HCT116 (cell line): Measurements from ENCODE around the gene CASZ1. TPM values are rescaled to one million over a fixed set of nuclear protein-coding genes. Genes with fewer than 3 reads are reported as not detected.

Source experiments
- ATAC-seq: fragments of 200-7000 bp; cut with Tn5 transposase; 2 replicates; pipeline ENCODE4 v1.9.1; 2020; ENCODE audit warnings: mild to moderate bottlenecking, moderate library complexity
- BruUV-seq: library from RNA; stranded (reverse); fragments of 400-500 nt; replicated peaks from 2 replicates; lab custom pipeline; 2021; lab: Mats Ljungman, UMichigan
- CTCF ChIA-PET: fragments of 300-600 bp; sonication (Branson Sonifier 250); formaldehyde crosslinking; loops from one replicate; lab custom pipeline; 2021; ENCODE audit warnings: antibody characterized with exemption; lab: Charles Lee
- POLR2A ChIA-PET: fragments of 300-600, 350-600 bp; sonication (Branson Sonifier 250); formaldehyde crosslinking; loops from one replicate; lab custom pipeline; 2021; ENCODE audit warnings: antibody characterized with exemption; lab: Charles Lee
- RAD21 ChIA-PET, 2 experiments: fragments of 300-600 bp; sonication (Branson Sonifier 250); formaldehyde crosslinking; loops; one replicate each; lab custom pipeline; 2023; ENCODE audit warnings: low total read pairs in 2 of 2; ENCODE audit not compliant: uncharacterized antibody in 2 of 2, unreplicated experiment in 2 of 2, low non-redundant PET in 1 of 2; lab: Charles Lee
- DNase-seq: peaks from one replicate; pipeline ENCODE4 v3.0.0-alpha.2; 2010; ENCODE audit warnings: low read depth, low spot score
- H2AFZ ChIP-seq: fragments of 200-600 bp; shearing (Covaris generic), sonication (generic); 2 replicates; pipeline ENCODE4 v1.6.1; 2017; ENCODE audit warnings: low read depth, mixed run types, mixed read lengths, antibody characterized with exemption, low read length; ENCODE audit not compliant: poor library complexity, severe bottlenecking
- H3K27ac ChIP-seq: 2 replicates; pipeline ENCODE4 v1.5.1; 2012; ENCODE audit warnings: low read depth, low read length
- H3K27me3 ChIP-seq: fragments of 200-600 bp; sonication (generic); 2 replicates; pipeline ENCODE4 v1.6.1; 2016; ENCODE audit warnings: mixed run types, low read length, mixed read lengths; ENCODE audit not compliant: insufficient read depth
- H3K36me3 ChIP-seq, 2 experiments: fragments of 200-500 bp in 1 of 2; fragments of 200-600 bp in 1 of 2; sonication (Bioruptor generic) in 1 of 2; sonication (generic) in 1 of 2; 2 replicates each; pipeline versions ENCODE4 v1.5.1 to v1.6.1; 2014 to 2016; ENCODE audit warnings: low read length in 2 of 2, inconsistent platforms in 1 of 2, mixed read lengths in 1 of 2, mixed run types in 1 of 2; ENCODE audit not compliant: insufficient read depth in 2 of 2, control insufficient read depth in 1 of 2
- H3K4me1 ChIP-seq, 2 experiments: fragments of 200-600 bp in 1 of 2; sonication (generic) in 1 of 2; 2 replicates each; pipeline versions ENCODE4 v1.5.1 to v1.6.1; 2012 to 2017; ENCODE audit warnings: low read length in 2 of 2, inconsistent platforms in 1 of 2, mild to moderate bottlenecking in 1 of 2, mixed read lengths in 1 of 2, mixed run types in 1 of 2, moderate library complexity in 1 of 2; ENCODE audit not compliant: insufficient read depth in 2 of 2, control insufficient read depth in 1 of 2
- H3K4me2 ChIP-seq: fragments of 200-600 bp; sonication (generic); 2 replicates; pipeline ENCODE4 v1.6.1; 2017; ENCODE audit warnings: mixed run types, low read length, mixed read lengths
- H3K4me3 ChIP-seq, 2 experiments: fragments of 200-600 bp in 1 of 2; sonication (generic) in 1 of 2; replicated peaks in 1 of 2; 2 replicates each; pipeline ENCODE4 v1.5.1; 2011 to 2016; ENCODE audit warnings: low read length in 2 of 2, control low read depth in 1 of 2, low read depth in 1 of 2, mild to moderate bottlenecking in 1 of 2, mixed read lengths in 1 of 2, mixed run types in 1 of 2
- H3K79me2 ChIP-seq: fragments of 200-600 bp; sonication (generic); 2 replicates; pipeline ENCODE4 v1.6.1; 2017; ENCODE audit warnings: mild to moderate bottlenecking, mixed run types, low read length, moderate library complexity, mixed read lengths; ENCODE audit not compliant: insufficient read depth
- H3K9ac ChIP-seq: fragments of 200-600 bp; sonication (generic); 2 replicates; pipeline ENCODE4 v1.6.1; 2016; ENCODE audit warnings: low read length, mixed read lengths
- H3K9me2 ChIP-seq: fragments of 200-600 bp; sonication (generic), shearing (Covaris generic); 2 replicates; pipeline ENCODE4 v1.6.1; 2017; ENCODE audit warnings: mixed run types, mild to moderate bottlenecking, moderate library complexity; ENCODE audit not compliant: insufficient read depth
- H3K9me3 ChIP-seq, 2 experiments: fragments of 200-500 bp in 1 of 2; fragments of 200-600 bp in 1 of 2; sonication (Bioruptor generic) in 1 of 2; sonication (generic) in 1 of 2; 2 replicates each; pipeline ENCODE4 v1.6.1; 2014 to 2017; ENCODE audit warnings: low read length in 2 of 2, mixed read lengths in 2 of 2, inconsistent platforms in 1 of 2, low read depth in 1 of 2, mild to moderate bottlenecking in 1 of 2, mixed run types in 1 of 2, moderate library complexity in 1 of 2; ENCODE audit not compliant: control insufficient read depth in 1 of 2, insufficient read depth in 1 of 2
- H4K20me1 ChIP-seq: fragments of 200-600 bp; sonication (generic), shearing (Covaris generic); 2 replicates; pipeline ENCODE4 v1.6.1; 2017; ENCODE audit warnings: mixed run types, mild to moderate bottlenecking, moderate library complexity; ENCODE audit not compliant: insufficient read depth
- CEBPB ChIP-seq: IDR thresholded peaks from 2 replicates; pipeline ENCODE4 v1.6.1; 2012; ENCODE audit warnings: low read depth
- CTCF ChIP-seq, 3 experiments: fragments of 200-600 bp in 1 of 3; sonication (generic) in 1 of 3; IDR thresholded peaks in 2 of 3; conservative IDR thresholded peaks in 1 of 3; 2 replicates each; pipeline ENCODE4 v1.5.1; 2012 to 2017; ENCODE audit warnings: low read depth in 2 of 3, low read length in 2 of 3, antibody characterized with exemption in 1 of 3, borderline replicate concordance in 1 of 3, control low read depth in 1 of 3, mild to moderate bottlenecking in 1 of 3, mixed read lengths in 1 of 3, mixed run types in 1 of 3, moderate library complexity in 1 of 3; ENCODE audit not compliant: insufficient read depth in 1 of 3
- EZH2phosphoT487 ChIP-seq: fragments of 200-600 bp; IDR thresholded peaks from 2 replicates; pipeline ENCODE4 v1.6.1; 2018; ENCODE audit warnings: antibody characterized with exemption, borderline replicate concordance
- FOSL1 ChIP-seq: IDR thresholded peaks from 2 replicates; pipeline ENCODE4 v1.6.1; 2012; ENCODE audit warnings: low read depth
- JUND ChIP-seq: IDR thresholded peaks from 2 replicates; pipeline ENCODE4 v1.6.1; 2012
- MAX ChIP-seq: IDR thresholded peaks from 2 replicates; pipeline ENCODE4 v1.6.1; 2012
- POLR2A ChIP-seq: IDR thresholded peaks from 2 replicates; pipeline ENCODE4 v1.7.0; 2011; ENCODE audit warnings: borderline replicate concordance; ENCODE audit not compliant: insufficient read depth, insufficient read length; ENCODE audit errors: extremely low read depth
- POLR2AphosphoS5 ChIP-seq: IDR thresholded peaks from 2 replicates; pipeline ENCODE4 v1.6.1; 2011; ENCODE audit warnings: mild to moderate bottlenecking, low read depth, low read length, moderate library complexity
- RAD21 ChIP-seq: IDR thresholded peaks from 2 replicates; pipeline ENCODE4 v1.6.1; 2012; ENCODE audit warnings: low read depth, mild to moderate bottlenecking
- REST ChIP-seq: IDR thresholded peaks from 2 replicates; pipeline ENCODE4 v1.6.1; 2012; ENCODE audit warnings: low read depth
- SP1 ChIP-seq: IDR thresholded peaks from 2 replicates; pipeline ENCODE4 v1.6.1; 2012; ENCODE audit warnings: low read depth
- SRF ChIP-seq: IDR thresholded peaks from 2 replicates; pipeline ENCODE4 v1.6.1; 2012; ENCODE audit warnings: low read depth
- YY1 ChIP-seq: IDR thresholded peaks from 2 replicates; pipeline ENCODE4 v1.6.1; 2011; ENCODE audit warnings: low read length, low read depth, moderate library complexity, mild to moderate bottlenecking; ENCODE audit not compliant: insufficient replicate concordance; ENCODE audit errors: extremely low read depth
- ZFX ChIP-seq: fragments of 450-650 bp; IDR thresholded peaks from 2 replicates; pipeline ENCODE4 v1.6.1; 2017
- intact Hi-C: fragments of 100-400 bp; cut with micrococcal nuclease; formaldehyde crosslinking; loops from 2 replicates; pipeline ENCODE4 v1.10.0; 2022
- total RNA-seq: library from RNA; stranded (reverse); gene quantifications from one replicate; pipeline ENCODE4 v1.2.1, GENCODE V29; 2021; ENCODE audit not compliant: unreplicated experiment
- TF ChIP-seq, protein P1 (sequence below): IDR thresholded peaks from 2 replicates; pipeline ENCODE4 v1.6.1; 2012

The CASZ1 gene
- total RNA-seq, 1 experiment from 2014 or later: 7.7 TPM

GRCh38 chr1:10774615-10775310 lies 21.7 kb downstream of the CASZ1 start:
- Histone ChIP-seq H3K9me3 (no peaks in the 10 kb centered on the region), H3K27ac (no peak overlapping the region), H3K27me3 (no peaks in the 10 kb centered on the region), H2AFZ (no peak overlapping the region), H3K9me2 (no peaks in the 10 kb centered on the region), H3K36me3 (no peaks in the 10 kb centered on the region), H3K4me2 (no peak overlapping the region), H3K4me1 (peaks cover 15 to 19% of the 10 kb centered on the region in 2 experiments)
- no TSS peak for BruUV-seq
- ChIA-PET RAD21 (no interaction called here), CTCF (no interaction called here)
- no peak for ATAC-seq
- no peak for TF ChIP-seq YY1
- no peak for TF ChIP-seq REST
- TF ChIP-seq SRF: no peak
- TF ChIP-seq JUND: no peak
- no peak for TF ChIP-seq FOSL1
- TF ChIP-seq CTCF (IDR thresholded peaks at IDR 0.05 in 2 of 3, conservative IDR thresholded peaks at IDR 0.05 in 1 of 3; ENCODE audit: borderline replicate concordance in 1 of 3, insufficient read depth in 1 of 3, low read depth in 2 of 3, low read length in 2 of 3): no peak
- TF ChIP-seq, protein P1, sequence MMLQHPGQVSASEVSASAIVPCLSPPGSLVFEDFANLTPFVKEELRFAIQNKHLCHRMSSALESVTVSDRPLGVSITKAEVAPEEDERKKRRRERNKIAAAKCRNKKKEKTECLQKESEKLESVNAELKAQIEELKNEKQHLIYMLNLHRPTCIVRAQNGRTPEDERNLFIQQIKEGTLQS: no peak
- no peak for TF ChIP-seq POLR2A
- no peak for TF ChIP-seq MAX
- TF ChIP-seq ZFX: no peak
- TF ChIP-seq SP1: no peak
- TF ChIP-seq RAD21: no peak
- TF ChIP-seq CEBPB: no peak
- no peak for TF ChIP-seq EZH2phosphoT487
- TF ChIP-seq POLR2AphosphoS5: no peak
- TF ChIP-seq, all 23 proteins: peak for 0
- DNase-seq: no peak
- Histone ChIP-seq H3K79me2 (no peaks in the 10 kb centered on the region), H3K4me3 (no peak overlapping the region), H4K20me1 (no peaks in the 10 kb centered on the region), H3K9ac (no peak overlapping the region)
- intact Hi-C loops: no loop called here
- POLR2A ChIA-PET: no interaction called here
